Hepatocyte (in vitro differentiated cells): ENCODE results near the gene PADI3. TPM values are rescaled to one million over a fixed set of nuclear protein-coding genes. Genes with fewer than 3 reads are reported as not detected.

Experiments
- DNase-seq: peaks from one replicate; pipeline ENCODE4 v3.0.0-alpha.2; 2016; ENCODE audit warnings: low spot score
- H2AFZ ChIP-seq: fragments of 200-600 bp; sonication (generic); 2 replicates; pipeline ENCODE4 v1.6.0; 2016; ENCODE audit warnings: antibody characterized with exemption, mild to moderate bottlenecking
- H3K27ac ChIP-seq: fragments of 200-600 bp; sonication (generic); 2 replicates; pipeline ENCODE4 v1.5.1; 2016; ENCODE audit warnings: mild to moderate bottlenecking
- H3K27me3 ChIP-seq: fragments of 200-600 bp; sonication (generic); 2 replicates; pipeline ENCODE4 v1.6.1; 2016
- H3K36me3 ChIP-seq: fragments of 200-600 bp; sonication (generic); replicated peaks from 2 replicates; pipeline ENCODE4 v1.5.1; 2016; ENCODE audit warnings: low read depth; ENCODE audit not compliant: insufficient read depth
- H3K4me1 ChIP-seq: fragments of 200-600 bp; sonication (generic); 2 replicates; pipeline ENCODE4 v1.5.1; 2016; ENCODE audit warnings: mild to moderate bottlenecking, moderate library complexity; ENCODE audit not compliant: insufficient read depth
- H3K4me2 ChIP-seq: fragments of 200-600 bp; sonication (generic); 2 replicates; pipeline ENCODE4 v1.6.0; 2016
- H3K4me3 ChIP-seq: fragments of 200-600 bp; sonication (generic); 2 replicates; pipeline ENCODE4 v1.5.1; 2016; ENCODE audit warnings: mild to moderate bottlenecking
- H3K79me2 ChIP-seq: fragments of 200-600 bp; sonication (generic); 2 replicates; pipeline ENCODE4 v1.6.0; 2017; ENCODE audit warnings: mild to moderate bottlenecking
- H3K9me2 ChIP-seq: fragments of 200-600 bp; sonication (generic); replicated peaks from 2 replicates; pipeline ENCODE4 v1.6.0; 2017; ENCODE audit warnings: mild to moderate bottlenecking; ENCODE audit not compliant: insufficient read depth
- H3K9me3 ChIP-seq: fragments of 200-600 bp; sonication (generic); 2 replicates; pipeline ENCODE4 v1.5.1; 2016; ENCODE audit warnings: low read depth, mild to moderate bottlenecking
- H4K20me1 ChIP-seq: fragments of 200-600 bp; sonication (generic); 2 replicates; pipeline ENCODE4 v1.6.0; 2016; ENCODE audit warnings: mild to moderate bottlenecking; ENCODE audit not compliant: insufficient read depth, poor library complexity, severe bottlenecking
- EZH2 ChIP-seq: fragments of 200-600 bp; sonication (generic); IDR thresholded peaks from 2 replicates; pipeline ENCODE4 v1.6.1; 2016; ENCODE audit warnings: antibody characterized with exemption, mild to moderate bottlenecking, borderline replicate concordance
- EZH2phosphoT487 ChIP-seq: fragments of 200-600 bp; sonication (generic); IDR thresholded peaks from one replicate; pipeline ENCODE4 v1.6.1; 2018; ENCODE audit warnings: antibody characterized with exemption, mild to moderate bottlenecking, low read depth, moderate library complexity; ENCODE audit not compliant: unreplicated experiment, severe bottlenecking
- WGBS: methylation state at CpG from one replicate; pipeline ENCODE4 v1.1.6; 2016; ENCODE audit warnings: low lambda C conversion rate; ENCODE audit errors: missing lambda C conversion rate; 5-methylcytosine and 5-hydroxymethylcytosine counted together
- polyA plus RNA-seq: library from polyadenylated mRNA; unstranded; fragments of >200 nt; fragmentation: Nextera tagmentation; extraction: Ambion mirVana; gene quantifications from 2 replicates; pipeline ENCODE4 v1.2.1, GENCODE V29; 2016
- total RNA-seq: library from RNA; depleted of rRNA; stranded (reverse); fragments of >200 nt; gene quantifications from 2 replicates; pipeline ENCODE4 v1.2.3, GENCODE V29; 2014
- TF ChIP-seq, protein P1 (sequence below): fragments of 200-600 bp; sonication (generic); IDR thresholded peaks from 2 replicates; pipeline ENCODE4 v1.5.1; 2016; ENCODE audit warnings: antibody characterized with exemption, mild to moderate bottlenecking; ENCODE audit not compliant: poor library complexity

PADI3 gene
- total and polyA plus RNA-seq, 2 experiments from 2014 or later = not detected

DNA sequence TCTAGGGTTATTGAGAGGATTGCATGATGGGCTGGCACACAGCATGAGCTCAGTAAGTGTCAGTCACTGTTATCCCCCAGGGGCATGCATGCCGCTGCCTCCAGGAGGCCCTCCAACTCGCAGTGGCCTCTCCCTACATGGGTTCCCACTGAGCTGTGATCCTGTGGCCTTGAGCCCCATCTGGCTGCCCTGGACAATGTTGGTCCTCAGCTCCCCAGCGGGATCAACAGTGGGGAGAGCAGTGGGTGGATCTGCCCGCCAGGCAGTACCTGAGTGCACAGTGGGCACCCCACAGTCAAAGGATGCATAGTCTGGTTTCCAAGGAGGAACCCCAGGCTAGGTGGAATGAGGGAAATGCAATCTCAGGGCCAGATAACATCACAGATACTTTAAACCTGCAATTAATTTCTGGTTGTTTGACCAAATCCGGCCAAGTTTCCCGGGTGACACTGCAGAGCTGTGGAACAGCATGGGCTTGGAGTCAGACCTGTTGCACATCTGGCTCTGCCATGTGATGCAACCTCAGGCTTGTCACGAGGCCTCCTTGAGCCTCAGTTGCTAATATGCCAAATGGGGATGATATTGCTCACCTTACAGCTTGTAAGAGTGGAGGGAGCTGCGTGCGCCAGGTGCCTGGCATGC lies 9.3 kb downstream of the PADI3 start:
- H3K9me3 ChIP-seq = no peaks in the 10 kb centered on the region
- TF ChIP-seq EZH2 (no peak), EZH2phosphoT487 (no peak)
- TF ChIP-seq, protein P1, sequence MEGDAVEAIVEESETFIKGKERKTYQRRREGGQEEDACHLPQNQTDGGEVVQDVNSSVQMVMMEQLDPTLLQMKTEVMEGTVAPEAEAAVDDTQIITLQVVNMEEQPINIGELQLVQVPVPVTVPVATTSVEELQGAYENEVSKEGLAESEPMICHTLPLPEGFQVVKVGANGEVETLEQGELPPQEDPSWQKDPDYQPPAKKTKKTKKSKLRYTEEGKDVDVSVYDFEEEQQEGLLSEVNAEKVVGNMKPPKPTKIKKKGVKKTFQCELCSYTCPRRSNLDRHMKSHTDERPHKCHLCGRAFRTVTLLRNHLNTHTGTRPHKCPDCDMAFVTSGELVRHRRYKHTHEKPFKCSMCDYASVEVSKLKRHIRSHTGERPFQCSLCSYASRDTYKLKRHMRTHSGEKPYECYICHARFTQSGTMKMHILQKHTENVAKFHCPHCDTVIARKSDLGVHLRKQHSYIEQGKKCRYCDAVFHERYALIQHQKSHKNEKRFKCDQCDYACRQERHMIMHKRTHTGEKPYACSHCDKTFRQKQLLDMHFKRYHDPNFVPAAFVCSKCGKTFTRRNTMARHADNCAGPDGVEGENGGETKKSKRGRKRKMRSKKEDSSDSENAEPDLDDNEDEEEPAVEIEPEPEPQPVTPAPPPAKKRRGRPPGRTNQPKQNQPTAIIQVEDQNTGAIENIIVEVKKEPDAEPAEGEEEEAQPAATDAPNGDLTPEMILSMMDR = no peak
- no peak overlapping the region for H3K4me3 ChIP-seq
- no peaks in the 10 kb centered on the region for H3K27me3 ChIP-seq
- H3K36me3 ChIP-seq = no peaks in the 10 kb centered on the region
- no peaks in the 10 kb centered on the region for H4K20me1 ChIP-seq
- no peaks in the 10 kb centered on the region for H3K9me2 ChIP-seq
- H3K79me2 ChIP-seq = no peaks in the 10 kb centered on the region
- no peak for DNase-seq
- H2AFZ ChIP-seq = no peak overlapping the region
- H3K27ac ChIP-seq = no peak overlapping the region
- WGBS = 82% methylated on average over 9 of the region's 9 CpGs
- no peaks in the 10 kb centered on the region for H3K4me1 ChIP-seq
- no peak overlapping the region for H3K4me2 ChIP-seq

DNA sequence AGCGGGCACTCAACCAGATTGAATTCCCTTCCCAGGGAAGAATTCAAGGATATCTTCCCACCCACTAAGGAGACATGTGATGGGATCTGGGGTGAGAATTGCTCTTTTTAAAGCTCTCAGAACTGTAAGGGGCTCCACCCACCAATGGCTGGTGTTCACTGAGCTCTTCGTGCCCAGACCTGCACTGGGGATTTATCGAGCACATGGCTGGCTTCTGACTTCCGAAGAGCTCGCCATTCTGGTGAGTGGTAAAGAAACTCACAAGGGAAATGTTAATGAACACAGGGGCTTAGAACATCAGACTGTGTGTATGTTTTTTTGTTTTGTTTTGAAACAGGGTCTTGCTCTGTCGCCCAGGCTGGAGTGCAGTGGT lies 9.8 kb downstream of the PADI3 start:
- Histone ChIP-seq H3K36me3 (no peaks in the 10 kb centered on the region), H4K20me1 (no peaks in the 10 kb centered on the region), H3K4me2 (no peak overlapping the region), H3K9me2 (no peaks in the 10 kb centered on the region), H3K9me3 (no peaks in the 10 kb centered on the region), H3K4me3 (no peak overlapping the region), H2AFZ (no peak overlapping the region), H3K27me3 (no peaks in the 10 kb centered on the region), H3K4me1 (no peaks in the 10 kb centered on the region), H3K79me2 (no peaks in the 10 kb centered on the region), H3K27ac (no peak overlapping the region)
- no peak for DNase-seq
- WGBS = 86% methylated on average over 6 of the region's 6 CpGs
- TF ChIP-seq EZH2 (no peak), EZH2phosphoT487 (no peak)
- TF ChIP-seq, protein P1 = no peak

DNA sequence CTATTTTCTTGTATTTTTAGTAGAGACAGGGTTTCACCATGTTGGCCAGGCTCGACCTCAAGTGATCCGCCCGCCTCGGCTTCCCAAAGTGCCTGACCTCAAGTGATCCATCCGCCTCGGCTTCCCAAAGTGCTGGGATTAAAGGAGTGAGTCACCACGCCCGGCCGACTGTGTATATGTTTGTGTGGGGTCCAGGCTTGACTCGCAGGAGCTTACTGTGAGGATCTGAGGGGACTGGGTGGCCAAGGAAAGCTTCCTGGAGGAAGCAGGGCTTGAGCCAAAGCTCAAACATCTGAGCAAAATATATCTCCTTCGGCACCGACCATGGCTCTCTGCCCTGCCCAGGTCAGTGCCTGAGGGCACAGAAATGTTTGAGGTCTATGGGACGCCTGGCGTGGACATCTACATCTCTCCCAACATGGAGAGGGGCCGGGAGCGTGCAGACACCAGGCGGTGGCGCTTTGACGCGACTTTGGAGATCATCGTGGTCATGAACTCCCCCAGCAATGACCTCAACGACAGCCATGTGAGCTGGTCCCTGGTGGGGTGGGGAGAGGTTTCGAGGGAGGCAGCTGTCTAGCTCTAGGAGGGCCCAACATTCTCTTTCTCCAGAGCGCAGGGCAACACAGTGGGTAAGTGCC lies 10.5 kb downstream of the PADI3 start:
- H3K4me1 ChIP-seq = no peaks in the 10 kb centered on the region
- no peak overlapping the region for H3K4me2 ChIP-seq
- TF ChIP-seq, protein P1 = no peak
- TF ChIP-seq EZH2phosphoT487 (no peak), EZH2 (no peak)
- H3K27ac ChIP-seq = no peak overlapping the region
- 74% methylated on average over 23 of the region's 24 CpGs for WGBS
- no peaks in the 10 kb centered on the region for H3K27me3 ChIP-seq
- no peaks in the 10 kb centered on the region for H3K36me3 ChIP-seq
- H3K9me3 ChIP-seq = no peaks in the 10 kb centered on the region
- H2AFZ ChIP-seq = no peak overlapping the region
- H3K4me3 ChIP-seq = no peak overlapping the region
- DNase-seq = no peak
- no peaks in the 10 kb centered on the region for H3K79me2 ChIP-seq
- H4K20me1 ChIP-seq = no peaks in the 10 kb centered on the region
- H3K9me2 ChIP-seq = no peaks in the 10 kb centered on the region
